Femur (tissue), 1 donor: Measurements from ENCODE around the gene NPY4R.
"Not testable (repeated sequence)": the region's sequence is repeated elsewhere in the genome, so short reads cannot be mapped to it uniquely, and the experiment has no call there.

Experiments
- DNase-seq: peaks from one replicate; pipeline ENCODE4 v3.0.0-alpha.2; 2017

Gene NPY4R

GRCh38 chr10:46465765-46466164, at the start of gene NPY4R:
Gene NPY4R, minus strand, starts transcription at chr10:46465958. Its CDS starts 3,323 bp downstream, at chr10:46462635.
- not testable (repeated sequence) for DNase-seq

- DNase-seq, result no peak
Observed at GRCh38 chr10:46515366-46515765, 49.6 kb upstream of the NPY4R start.

GRCh38 chr10:46514899-46515298, 49.1 kb upstream of the NPY4R start:
- DNase-seq, result no peak

GRCh38 chr10:46514431-46514861, 48.7 kb upstream of the NPY4R start:
- DNase-seq, result no peak

GRCh38 chr10:46513333-46513732, 47.6 kb upstream of the NPY4R start:
- DNase-seq, result not testable (repeated sequence)

GRCh38 chr10:46512725-46513124, 47.0 kb upstream of the NPY4R start:
- DNase-seq, result not testable (repeated sequence)

- not testable (repeated sequence) for DNase-seq
Observed at GRCh38 chr10:46512002-46512401, 46.2 kb upstream of the NPY4R start.

GRCh38 chr10:46499990-46500389, 34.2 kb upstream of the NPY4R start:
- DNase-seq, result not testable (repeated sequence)

GRCh38 chr10:46498985-46499703, 33.4 kb upstream of the NPY4R start:
- DNase-seq, result not testable (repeated sequence)

GRCh38 chr10:46497878-46498277, 32.1 kb upstream of the NPY4R start:
- DNase-seq, result not testable (repeated sequence)

- not testable (repeated sequence) for DNase-seq
Observed at GRCh38 chr10:46497401-46497800, 31.6 kb upstream of the NPY4R start.

GRCh38 chr10:46491364-46492114, 25.8 kb upstream of the NPY4R start:
- DNase-seq, result not testable (repeated sequence)

- DNase-seq, result not testable (repeated sequence)
Observed at GRCh38 chr10:46490285-46490684, 24.5 kb upstream of the NPY4R start.

- not testable (repeated sequence) for DNase-seq
Observed at GRCh38 chr10:46486459-46486858, 20.7 kb upstream of the NPY4R start.

GRCh38 chr10:46474746-46475320, 9.1 kb upstream of the NPY4R start:
- DNase-seq, result not testable (repeated sequence)

- not testable (repeated sequence) for DNase-seq
Observed at GRCh38 chr10:46473758-46474157, 8.0 kb upstream of the NPY4R start.

- not testable (repeated sequence) for DNase-seq
Observed at GRCh38 chr10:46470134-46470533, 4.4 kb upstream of the NPY4R start.

- not testable (repeated sequence) for DNase-seq
Observed at GRCh38 chr10:46468119-46468809, 2.5 kb upstream of the NPY4R start.

- not testable (repeated sequence) for DNase-seq
Observed at GRCh38 chr10:46463608-46464007, 2.1 kb downstream of the NPY4R start.

GRCh38 chr10:46462276-46462675, 3.5 kb downstream of the NPY4R start:
- DNase-seq, result not testable (repeated sequence)

- DNase-seq, result not testable (repeated sequence)
Observed at GRCh38 chr10:46459579-46459978, 6.2 kb downstream of the NPY4R start.

- not testable (repeated sequence) for DNase-seq
Observed at GRCh38 chr10:46457071-46457470, 8.7 kb downstream of the NPY4R start.

- DNase-seq, result not testable (repeated sequence)
Observed at GRCh38 chr10:46455992-46456391, 9.8 kb downstream of the NPY4R start.
